HepG2 (cell line): ENCODE measurements around the gene MPI. TPM values are rescaled to one million over a fixed set of nuclear protein-coding genes. Genes with fewer than 3 reads are reported as not detected.

Experiments
- BCL6 ChIP-seq: IDR thresholded peaks from 2 replicates; pipeline ENCODE4 v1.6.1; 2016; ENCODE audit warnings: missing genetic modification reagents, missing compliant biosample characterization
- ELF4 ChIP-seq: sonication (generic); formaldehyde crosslinking; IDR thresholded peaks from 2 replicates; pipeline ENCODE4 v1.5.0; 2020; ENCODE audit warnings: missing genetic modification reagents, mild to moderate bottlenecking, moderate library complexity, borderline replicate concordance
- GABPB1 ChIP-seq: IDR thresholded peaks from 2 replicates; pipeline ENCODE4 v1.6.1; 2016; ENCODE audit warnings: mild to moderate bottlenecking, missing genetic modification reagents, moderate library complexity, missing compliant biosample characterization
- KLF16 ChIP-seq, 2 experiments: sonication (generic) in 1 of 2; formaldehyde crosslinking in 1 of 2; IDR thresholded peaks; 2 replicates each; pipeline versions ENCODE4 v1.6.1 to v1.8.0; 2016 to 2023; ENCODE audit warnings: missing genetic modification reagents in 2 of 2, missing compliant biosample characterization in 1 of 2
- MBD4 ChIP-seq: IDR thresholded peaks from 2 replicates; pipeline ENCODE4 v1.6.1; 2012; ENCODE audit warnings: low read length, inconsistent platforms, borderline replicate concordance
- MIER3 ChIP-seq: IDR thresholded peaks from 2 replicates; pipeline ENCODE4 v1.6.1; 2016; ENCODE audit warnings: missing compliant biosample characterization, borderline replicate concordance
- NRL ChIP-seq: sonication (generic); formaldehyde crosslinking; IDR thresholded peaks from 2 replicates; pipeline ENCODE4 v1.5.0; 2020; ENCODE audit warnings: missing genetic modification reagents, mild to moderate bottlenecking, moderate library complexity, borderline replicate concordance
- PITX1 ChIP-seq: sonication (generic); formaldehyde crosslinking; IDR thresholded peaks from 2 replicates; pipeline ENCODE4 v1.5.1; 2020; ENCODE audit warnings: mild to moderate bottlenecking, missing genetic modification reagents
- POGZ ChIP-seq: sonication (generic); formaldehyde crosslinking; IDR thresholded peaks from 2 replicates; pipeline ENCODE4 v1.4.0; 2020; ENCODE audit warnings: mild to moderate bottlenecking, missing genetic modification reagents
- POLR2AphosphoS2 ChIP-seq: IDR thresholded peaks from 2 replicates; pipeline ENCODE4 v1.6.1; 2011; ENCODE audit warnings: low read depth, low read length, improper control_type of control experiment
- SCMH1 ChIP-seq: sonication (generic); formaldehyde crosslinking; IDR thresholded peaks from 2 replicates; pipeline ENCODE4 v1.9.0; 2021; ENCODE audit warnings: missing genetic modification reagents, mild to moderate bottlenecking, borderline replicate concordance
- SIN3B ChIP-seq: fragments of 150-350 bp; IDR thresholded peaks from 2 replicates; pipeline ENCODE4 v1.6.1; 2014; ENCODE audit warnings: low read length
- SNAPC2 ChIP-seq: sonication (generic); formaldehyde crosslinking; IDR thresholded peaks from 2 replicates; pipeline ENCODE4 v1.8.1; 2022; ENCODE audit warnings: mild to moderate bottlenecking, missing genetic modification reagents
- THAP11 ChIP-seq: IDR thresholded peaks from 2 replicates; pipeline ENCODE4 v1.6.1; 2016; ENCODE audit warnings: missing biosample characterization, missing genetic modification reagents
- YEATS2 ChIP-seq: sonication (generic); formaldehyde crosslinking; IDR thresholded peaks from 2 replicates; pipeline ENCODE4 v1.4.0; 2020; ENCODE audit warnings: missing genetic modification reagents, borderline replicate concordance
- ZBTB3 ChIP-seq: sonication (generic); formaldehyde crosslinking; IDR thresholded peaks from 2 replicates; pipeline ENCODE4 v1.4.0; 2020; ENCODE audit warnings: low read depth, mild to moderate bottlenecking, moderate library complexity, missing genetic modification reagents, borderline replicate concordance
- ZBTB43 ChIP-seq: sonication (generic); formaldehyde crosslinking; conservative IDR thresholded peaks from 2 replicates; pipeline ENCODE4 v1.4.0; 2020; ENCODE audit warnings: missing genetic modification reagents
- ZNF10 ChIP-seq: sonication (generic); formaldehyde crosslinking; IDR thresholded peaks from 2 replicates; pipeline ENCODE4 v1.4.0; 2020; ENCODE audit warnings: mild to moderate bottlenecking, low read depth, missing genetic modification reagents, borderline replicate concordance
- ZNF20 ChIP-seq: sonication (generic); formaldehyde crosslinking; IDR thresholded peaks from 2 replicates; pipeline ENCODE4 v1.4.0; 2020; ENCODE audit warnings: mild to moderate bottlenecking, moderate library complexity, missing genetic modification reagents
- ZNF569 ChIP-seq: sonication (generic); formaldehyde crosslinking; IDR thresholded peaks from 2 replicates; pipeline ENCODE4 v1.5.0; 2020; ENCODE audit warnings: mild to moderate bottlenecking, missing genetic modification reagents, moderate library complexity, borderline replicate concordance
- ZNF800 ChIP-seq: sonication (generic); formaldehyde crosslinking; IDR thresholded peaks from 2 replicates; pipeline ENCODE4 v1.4.0; 2020; ENCODE audit warnings: missing genetic modification reagents
- polyA plus RNA-seq, 8 experiments: library from polyadenylated mRNA; depleted of rRNA in 3 of 8; stranded (reverse) in 7 of 8; unstranded in 1 of 8; fragments of >200 nt; fragmentation: Illumina TruSeq in 4 of 8; extraction: Trizol in 4 of 8; gene quantifications; 2 replicates each; pipeline versions ENCODE4 v1.2.1 to v1.2.3, GENCODE V29; 2011 to 2016; ENCODE audit warnings: low read depth in 4 of 8, missing spikeins in 1 of 8, mixed read lengths in 1 of 8; ENCODE audit not compliant: insufficient read depth in 1 of 8
- total RNA-seq, 5 experiments: library from RNA; depleted of rRNA; stranded (reverse); fragments of >200 nt; fragmentation: Illumina TruSeq; extraction: Trizol; gene quantifications; 2 replicates each; pipeline ENCODE4 v1.2.3, GENCODE V29; 2016; ENCODE audit warnings: low read depth in 1 of 5
- TF ChIP-seq, protein P1 (sequence below): sonication (generic); formaldehyde crosslinking; conservative IDR thresholded peaks from 2 replicates; pipeline ENCODE4 v1.8.0; 2022; ENCODE audit warnings: low read depth, missing genetic modification reagents
- TF ChIP-seq, protein P2 (sequence below): IDR thresholded peaks from 2 replicates; pipeline ENCODE4 v1.6.1; 2016; ENCODE audit warnings: missing genetic modification reagents, missing compliant biosample characterization
- TF ChIP-seq, protein P3 (sequence below): sonication (generic); formaldehyde crosslinking; IDR thresholded peaks from 2 replicates; pipeline ENCODE4 v1.5.1; 2020; ENCODE audit warnings: missing genetic modification reagents, mild to moderate bottlenecking, borderline replicate concordance

The MPI gene
- total and polyA plus RNA-seq, 2 of the 13 experiments (the other 11 are each of a cell fraction or from before 2014, with no cell fraction given), result 36.9 to 63.5 TPM

DNA sequence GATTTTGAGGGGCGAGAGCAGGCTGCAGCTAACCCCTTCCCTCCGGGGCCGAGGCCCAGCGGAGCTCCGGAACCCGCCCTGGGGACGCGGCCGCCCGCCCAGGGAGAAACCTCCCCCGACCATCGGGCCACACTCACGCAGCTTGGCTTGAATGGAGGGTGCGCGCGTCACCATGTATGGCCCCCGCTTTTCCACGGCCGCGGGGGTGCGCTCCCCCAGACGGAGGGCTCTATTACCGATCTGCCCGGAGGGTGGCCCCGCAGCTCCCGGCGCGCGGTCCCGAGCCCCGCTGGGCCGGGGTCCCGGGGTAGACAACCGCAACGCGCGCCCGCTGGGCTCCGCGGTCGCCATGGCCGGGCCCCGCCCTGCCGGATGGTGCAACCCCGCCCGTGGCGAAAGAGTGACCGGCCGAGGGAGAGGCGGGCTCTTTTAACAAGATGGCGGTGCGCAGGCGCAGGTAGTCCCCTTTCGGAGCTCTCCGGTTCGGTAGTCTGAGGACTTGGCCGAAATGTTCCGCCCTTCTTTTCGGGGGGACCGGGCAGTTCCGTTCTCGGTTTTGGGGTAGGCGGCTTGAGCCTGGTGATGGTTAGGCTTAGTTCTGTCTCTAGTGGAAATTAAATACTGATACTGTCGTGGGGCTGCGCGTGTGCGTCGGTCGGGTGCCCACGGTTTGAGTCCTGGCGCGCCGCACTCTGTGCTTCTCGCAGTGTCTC lies 16.8 kb downstream of the MPI start, which contains the start of gene FAM219B (continued):
- TF ChIP-seq BCL6 (CRISPR knock-in tag) (peak; percentile 9; the same call in 1 of the 2 replicates), MIER3 (CRISPR knock-in tag) (peak; percentile 19; the same call in 1 of the 2 replicates), ELF4 (CRISPR knock-in tag) (no peak), YEATS2 (CRISPR knock-in tag) (no peak; the same call in 1 of the 2 replicates), ZNF569 (0 out of 2 replicates have a peak, but pooled peaks have one; percentile 70), POLR2AphosphoS2 (no peak), POGZ (CRISPR knock-in tag) (peak; percentile 46; the same call in 1 of the 2 replicates), PITX1 (CRISPR knock-in tag) (no peak), ZNF10 (CRISPR knock-in tag) (no peak), ZBTB3 (CRISPR knock-in tag) (no peak), MBD4 (no peak), SNAPC2 (CRISPR knock-in tag) (no peak; the same call in 1 of the 2 replicates), GABPB1 (CRISPR knock-in tag) (peak; percentile 67; the same call in 1 of the 2 replicates), THAP11 (CRISPR knock-in tag) (peak; percentile 80), NRL (no peak), ZBTB43 (CRISPR knock-in tag) (peak; percentile 18; the same call in 1 of the 2 replicates), KLF16 (CRISPR knock-in tag; IDR thresholded peaks at IDR 0.05) (peak in 1 of 2 experiments; percentile 34; a peak in 1 of 4 replicates), ZNF20 (CRISPR knock-in tag) (0 out of 2 replicates have a peak, but pooled peaks have one; percentile 80), SCMH1 (CRISPR knock-in tag) (no peak), ZNF800 (CRISPR knock-in tag) (no peak; the same call in 1 of the 2 replicates), SIN3B (no peak)
- TF ChIP-seq, protein P1, sequence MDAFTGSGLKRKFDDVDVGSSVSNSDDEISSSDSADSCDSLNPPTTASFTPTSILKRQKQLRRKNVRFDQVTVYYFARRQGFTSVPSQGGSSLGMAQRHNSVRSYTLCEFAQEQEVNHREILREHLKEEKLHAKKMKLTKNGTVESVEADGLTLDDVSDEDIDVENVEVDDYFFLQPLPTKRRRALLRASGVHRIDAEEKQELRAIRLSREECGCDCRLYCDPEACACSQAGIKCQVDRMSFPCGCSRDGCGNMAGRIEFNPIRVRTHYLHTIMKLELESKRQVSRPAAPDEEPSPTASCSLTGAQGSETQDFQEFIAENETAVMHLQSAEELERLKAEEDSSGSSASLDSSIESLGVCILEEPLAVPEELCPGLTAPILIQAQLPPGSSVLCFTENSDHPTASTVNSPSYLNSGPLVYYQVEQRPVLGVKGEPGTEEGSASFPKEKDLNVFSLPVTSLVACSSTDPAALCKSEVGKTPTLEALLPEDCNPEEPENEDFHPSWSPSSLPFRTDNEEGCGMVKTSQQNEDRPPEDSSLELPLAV, result no peak
- TF ChIP-seq, protein P2, sequence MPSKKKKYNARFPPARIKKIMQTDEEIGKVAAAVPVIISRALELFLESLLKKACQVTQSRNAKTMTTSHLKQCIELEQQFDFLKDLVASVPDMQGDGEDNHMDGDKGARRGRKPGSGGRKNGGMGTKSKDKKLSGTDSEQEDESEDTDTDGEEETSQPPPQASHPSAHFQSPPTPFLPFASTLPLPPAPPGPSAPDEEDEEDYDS (CRISPR knock-in tag), result peak; percentile 78
- TF ChIP-seq, protein P3, sequence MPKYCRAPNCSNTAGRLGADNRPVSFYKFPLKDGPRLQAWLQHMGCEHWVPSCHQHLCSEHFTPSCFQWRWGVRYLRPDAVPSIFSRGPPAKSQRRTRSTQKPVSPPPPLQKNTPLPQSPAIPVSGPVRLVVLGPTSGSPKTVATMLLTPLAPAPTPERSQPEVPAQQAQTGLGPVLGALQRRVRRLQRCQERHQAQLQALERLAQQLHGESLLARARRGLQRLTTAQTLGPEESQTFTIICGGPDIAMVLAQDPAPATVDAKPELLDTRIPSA (CRISPR knock-in tag), result no peak
